Ectodermal cell (in vitro differentiated cells): Measurements from ENCODE around the gene VEGFA. TPM values are rescaled to one million over a fixed set of nuclear protein-coding genes. Genes with fewer than 3 reads are reported as not detected.

Experiments
- H3K27ac ChIP-seq: 2 replicates; pipeline ENCODE4 v1.7.0; 2013; ENCODE audit warnings: mild to moderate bottlenecking, low read depth, low read length; ENCODE audit not compliant: insufficient read depth, poor library complexity, severe bottlenecking
- H3K27me3 ChIP-seq: 2 replicates; pipeline ENCODE4 v1.7.0; 2013; ENCODE audit warnings: mild to moderate bottlenecking, low read length; ENCODE audit not compliant: insufficient read depth, control insufficient read depth, poor library complexity, severe bottlenecking
- H3K36me3 ChIP-seq: one replicate; pipeline ENCODE4 v1.7.0; 2013; ENCODE audit warnings: low read length; ENCODE audit not compliant: control insufficient read depth, insufficient read depth
- H3K4me1 ChIP-seq: one replicate; pipeline ENCODE4 v1.7.0; 2013; ENCODE audit warnings: low read length; ENCODE audit not compliant: control insufficient read depth, insufficient read depth
- H3K4me3 ChIP-seq: 2 replicates; pipeline ENCODE4 v1.7.0; 2013; ENCODE audit warnings: low read depth, low read length, control low read depth; ENCODE audit not compliant: insufficient read depth
- H3K9me3 ChIP-seq: 2 replicates; pipeline ENCODE4 v1.7.0; 2013; ENCODE audit warnings: mild to moderate bottlenecking, low read length, moderate library complexity; ENCODE audit not compliant: control insufficient read depth
- WGBS, 2 experiments: methylation state at CpG; one replicate each; pipeline ENCODE4 v1.1.7; 2013; ENCODE audit warnings: missing lambda C conversion rate in 2 of 2; 5-methylcytosine and 5-hydroxymethylcytosine counted together
- polyA plus RNA-seq, 4 experiments: library from polyadenylated mRNA; stranded (reverse); fragments of 50-300 nt; gene quantifications; one replicate each; pipeline ENCODE4 v1.2.3, GENCODE V29; 2013

The VEGFA gene
- polyA plus RNA-seq (2013, experiment 1 of 4), result 22.0 TPM
- 25.1 TPM for polyA plus RNA-seq (2013, experiment 2 of 4)
- polyA plus RNA-seq (2013, experiment 3 of 4), result 23.2 TPM
- polyA plus RNA-seq (2013, experiment 4 of 4), result 27.1 TPM

GRCh38 chr6:43769526-43770371, at the start of gene VEGFA:
Gene VEGFA (plus strand): TSS chr6:43770211.
- WGBS, 2 experiments, result 0% methylated on average over 62 of the region's 62 CpGs
- Histone ChIP-seq H3K27ac (peak within 1 kb of the TSS; percentile 28), H3K4me3 (peak within 1 kb of the TSS; percentile 75), H3K4me1 (peaks cover 40% of the 10 kb centered on the region), H3K9me3 (no peaks in the 10 kb centered on the region), H3K36me3 (no peaks in the 10 kb centered on the region), H3K27me3 (peaks cover 14% of the 10 kb centered on the region)

GRCh38 chr6:43720999-43721398, 49.0 kb upstream of the VEGFA start:
- peaks cover 5% of the 10 kb centered on the region for H3K4me1 ChIP-seq
- no peaks in the 10 kb centered on the region for H3K9me3 ChIP-seq
- H3K27me3 ChIP-seq, result no peaks in the 10 kb centered on the region
- H3K36me3 ChIP-seq, result no peaks in the 10 kb centered on the region
- no peak overlapping the region for H3K4me3 ChIP-seq
- H3K27ac ChIP-seq, result no peak overlapping the region
- 63 to 73% methylated on average over 4 of the region's 4 CpGs for WGBS, 2 experiments

DNA sequence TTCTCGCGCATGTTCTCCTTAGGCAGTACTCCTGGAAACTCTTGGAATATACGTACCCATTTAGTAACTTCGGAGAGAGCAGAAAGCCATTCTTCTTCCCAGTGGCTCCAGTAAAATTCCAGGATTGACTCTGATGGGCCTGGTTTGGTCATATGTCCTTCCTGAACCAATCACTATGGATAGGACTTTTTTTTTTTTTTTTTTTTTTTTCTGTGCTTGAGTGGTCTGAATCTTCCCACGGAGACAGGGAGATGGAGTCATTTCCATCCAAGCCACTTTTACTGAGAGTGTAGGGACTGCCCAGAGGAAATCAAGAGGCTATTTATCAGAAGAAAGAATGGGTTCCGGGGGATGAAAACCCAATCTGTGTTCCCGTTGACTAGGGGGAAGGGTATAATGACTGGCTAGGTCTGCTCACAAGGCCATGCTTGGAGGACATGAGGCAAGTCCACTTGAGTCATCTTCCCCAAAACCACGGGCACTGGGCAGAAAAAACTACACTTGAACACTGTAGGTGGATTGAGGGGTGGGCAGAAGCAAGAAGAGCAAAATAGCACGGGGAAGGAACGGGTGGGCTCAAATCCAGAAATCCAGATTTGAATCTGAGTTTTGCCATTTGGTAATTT, 47.0 kb upstream of the VEGFA start:
- Histone ChIP-seq H3K9me3 (no peaks in the 10 kb centered on the region), H3K4me3 (no peak overlapping the region)
- WGBS, 2 experiments, result 90 to 93% methylated on average over 10 of the region's 10 CpGs

GRCh38 chr6:43723737-43724295, 46.2 kb upstream of the VEGFA start:
- Histone ChIP-seq H3K27ac (no peak overlapping the region), H3K4me3 (no peak overlapping the region), H3K9me3 (no peaks in the 10 kb centered on the region), H3K36me3 (no peaks in the 10 kb centered on the region), H3K4me1 (peaks cover 4% of the 10 kb centered on the region), H3K27me3 (no peaks in the 10 kb centered on the region)
- WGBS, 2 experiments, result 57 to 60% methylated on average over 9 of the region's 9 CpGs

More for the DNA sequence above, 47.0 kb upstream of the VEGFA start:
- H3K4me1 ChIP-seq, result peaks cover 4% of the 10 kb centered on the region
- no peaks in the 10 kb centered on the region for H3K27me3 ChIP-seq
- H3K27ac ChIP-seq, result no peak overlapping the region
- no peaks in the 10 kb centered on the region for H3K36me3 ChIP-seq

GRCh38 chr6:43724354-43724753, 45.7 kb upstream of the VEGFA start:
- WGBS, 2 experiments, result 84% methylated on average over 2 of the region's 2 CpGs
- Histone ChIP-seq H3K4me3 (no peak overlapping the region), H3K4me1 (peaks cover 4% of the 10 kb centered on the region), H3K27ac (no peak overlapping the region), H3K9me3 (no peaks in the 10 kb centered on the region), H3K36me3 (no peaks in the 10 kb centered on the region), H3K27me3 (no peaks in the 10 kb centered on the region)

DNA sequence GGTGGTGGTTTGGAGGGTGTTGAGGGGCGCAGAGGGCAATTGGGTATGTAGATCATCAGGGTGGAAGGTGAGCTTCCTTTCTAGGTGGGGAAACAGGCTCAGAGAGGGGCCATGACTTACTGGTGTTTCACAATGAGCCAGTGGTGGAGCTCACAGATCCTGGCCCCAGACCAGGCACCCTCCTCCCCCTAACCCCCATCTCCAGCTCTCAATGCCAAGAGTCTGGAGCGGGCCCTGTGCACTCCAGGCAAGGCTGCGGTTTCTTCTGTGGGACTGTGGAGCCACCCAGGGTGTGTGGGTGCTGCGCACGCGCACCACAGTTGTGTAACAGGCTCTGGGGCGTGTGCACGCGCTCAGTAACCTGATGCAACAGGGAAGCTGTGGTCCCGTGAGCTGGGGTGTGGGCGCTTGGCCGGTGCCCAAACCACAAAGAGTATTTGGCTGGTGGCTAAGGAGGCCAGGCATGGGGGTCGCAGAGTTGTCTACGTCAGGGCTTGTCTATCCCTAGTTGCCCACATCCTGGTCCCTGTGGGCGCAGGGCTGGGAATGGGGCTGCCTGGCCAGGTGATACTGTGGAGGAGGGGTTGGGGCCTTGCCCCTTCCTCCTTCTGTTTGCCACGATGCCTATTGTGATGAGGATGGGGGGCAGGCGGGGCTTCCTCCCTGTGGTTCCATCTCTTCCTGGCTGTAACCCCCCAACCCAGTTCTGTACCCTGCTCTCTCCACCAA, 44.9 kb upstream of the VEGFA start:
- WGBS, 2 experiments, result 93 to 94% methylated on average over 17 of the region's 17 CpGs
- H3K4me1 ChIP-seq, result no peaks in the 10 kb centered on the region
- H3K27me3 ChIP-seq, result no peaks in the 10 kb centered on the region
- H3K4me3 ChIP-seq, result no peak overlapping the region
- H3K9me3 ChIP-seq, result no peaks in the 10 kb centered on the region
- H3K27ac ChIP-seq, result no peak overlapping the region
- no peaks in the 10 kb centered on the region for H3K36me3 ChIP-seq

GRCh38 chr6:43725643-43726580, 44.1 kb upstream of the VEGFA start:
- H3K4me3 ChIP-seq, result no peak overlapping the region
- H3K27me3 ChIP-seq, result no peaks in the 10 kb centered on the region
- H3K36me3 ChIP-seq, result no peaks in the 10 kb centered on the region
- H3K9me3 ChIP-seq, result no peaks in the 10 kb centered on the region
- no peaks in the 10 kb centered on the region for H3K4me1 ChIP-seq
- H3K27ac ChIP-seq, result no peak overlapping the region
- WGBS, 2 experiments, result 89 to 92% methylated on average over 7 of the region's 7 CpGs

- 84 to 92% methylated on average over 3 of the region's 3 CpGs for WGBS, 2 experiments
- H3K36me3 ChIP-seq, result no peaks in the 10 kb centered on the region
- H3K4me3 ChIP-seq, result no peak overlapping the region
- no peaks in the 10 kb centered on the region for H3K4me1 ChIP-seq
- no peaks in the 10 kb centered on the region for H3K9me3 ChIP-seq
- no peak overlapping the region for H3K27ac ChIP-seq
- no peaks in the 10 kb centered on the region for H3K27me3 ChIP-seq
Observed at GRCh38 chr6:43727634-43728033, 42.4 kb upstream of the VEGFA start.

GRCh38 chr6:43728586-43728985, 41.4 kb upstream of the VEGFA start:
- 91 to 98% methylated on average over 2 of the region's 2 CpGs for WGBS, 2 experiments

More at GRCh38 chr6:43728586-43728985, 41.4 kb upstream of the VEGFA start:
- H3K4me3 ChIP-seq, result no peak overlapping the region
- H3K27ac ChIP-seq, result no peak overlapping the region
- no peaks in the 10 kb centered on the region for H3K4me1 ChIP-seq
- no peaks in the 10 kb centered on the region for H3K27me3 ChIP-seq
- no peaks in the 10 kb centered on the region for H3K9me3 ChIP-seq
- H3K36me3 ChIP-seq, result no peaks in the 10 kb centered on the region
